Lower leg skin (tissue), 3 donors: Measurements from ENCODE around the gene COL9A2.

Experiments
- CTCF ChIP-seq, 3 donors: fragments of 450-650 bp; IDR thresholded peaks; one replicate each; pipeline ENCODE4 v1.5.1; 2016; ENCODE audit warnings: antibody characterized with exemption in 3 of 3, mild to moderate bottlenecking in 3 of 3, moderate library complexity in 2 of 3
- POLR2A ChIP-seq, 2 donors: fragments of 450-650 bp; IDR thresholded peaks; one replicate each; pipeline ENCODE4 v1.6.1; 2016 to 2017; ENCODE audit warnings: antibody characterized with exemption in 2 of 2, mild to moderate bottlenecking in 1 of 2, moderate library complexity in 1 of 2

DNA sequence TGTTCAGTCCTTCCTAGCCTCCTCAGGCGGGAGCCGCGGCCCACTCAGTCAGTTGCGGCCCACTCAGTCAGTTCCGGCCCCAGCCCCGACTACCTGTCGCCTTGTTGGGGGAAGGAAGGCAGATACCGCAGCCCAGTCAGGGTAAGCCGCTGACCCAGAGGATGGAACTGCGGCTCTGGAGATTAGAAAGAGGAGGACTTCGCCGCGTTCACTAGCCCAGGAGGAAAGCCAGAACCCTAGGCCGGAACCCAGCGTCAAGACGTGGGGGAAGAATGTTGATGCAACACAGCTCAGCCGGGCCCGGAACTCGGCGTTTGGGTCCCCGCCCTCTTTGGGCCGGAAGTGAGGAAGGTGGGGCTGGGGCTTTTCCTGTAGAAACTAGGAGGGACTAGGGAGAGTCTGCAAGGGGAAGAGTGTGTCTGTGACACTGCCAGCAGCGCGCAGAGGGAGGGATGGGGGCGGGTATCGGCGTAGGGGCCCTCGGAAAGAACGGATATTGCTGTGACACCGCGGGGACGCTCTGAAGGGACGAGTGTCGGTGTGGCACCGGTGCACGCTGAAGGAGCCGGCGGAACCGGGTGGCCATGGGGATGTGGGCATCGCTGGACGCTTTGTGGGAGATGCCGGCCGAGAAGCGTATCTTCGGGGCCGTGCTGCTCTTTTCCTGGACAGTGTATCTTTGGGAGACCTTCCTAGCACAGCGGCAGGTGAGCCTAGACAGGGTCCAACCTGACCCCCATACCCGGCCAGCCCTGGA is 59.2 kb downstream of the COL9A2 start, which contains the start of gene ZMPSTE24:
- TF ChIP-seq CTCF (IDR thresholded peaks at IDR 0.05) (no peak), POLR2A (IDR thresholded peaks at IDR 0.05) (no peak)
